Activated B cell treated with CpG ODN at 0.5 μM for 24 hours (primary cell): ENCODE measurements around the gene PHC2. TPM values are rescaled to one million over a fixed set of nuclear protein-coding genes. Genes with fewer than 3 reads are reported as not detected.

Source experiments
- ATAC-seq: fragments of 200-7000 bp; cut with Tn5 transposase; one replicate; pipeline ENCODE4 v1.10.0; 2021; ENCODE audit warnings: low read depth, mild to moderate bottlenecking, moderate library complexity
- CTCF ChIA-PET: fragments of 350-600 bp; sonication (Branson Sonifier 250); formaldehyde crosslinking; loops from one replicate; lab custom pipeline; 2021; ENCODE audit warnings: antibody characterized with exemption; lab: Charles Lee
- POLR2A ChIA-PET: fragments of 350-600 bp; sonication (Branson Sonifier 250); formaldehyde crosslinking; loops from one replicate; lab custom pipeline; 2021; ENCODE audit warnings: antibody characterized with exemption; lab: Charles Lee
- DNase-seq: peaks from one replicate; pipeline ENCODE4 v3.0.0; 2022
- H3K27ac Mint-ChIP-seq: one replicate; pipeline ENCODE4 v1.8.0; 2020; ENCODE audit warnings: mixed read lengths
- H3K27me3 Mint-ChIP-seq: one replicate; pipeline ENCODE4 v1.8.0; 2021; ENCODE audit warnings: mixed read lengths
- H3K36me3 Mint-ChIP-seq: one replicate; pipeline ENCODE4 v1.8.0; 2021; ENCODE audit warnings: low read depth, mixed read lengths
- H3K4me1 Mint-ChIP-seq: one replicate; pipeline ENCODE4 v1.8.0; 2021; ENCODE audit warnings: mixed read lengths
- H3K4me3 Mint-ChIP-seq: one replicate; pipeline ENCODE4 v1.8.0; 2020; ENCODE audit warnings: mild to moderate bottlenecking, mixed read lengths
- H3K9me3 Mint-ChIP-seq: one replicate; pipeline ENCODE4 v1.8.0; 2020; ENCODE audit warnings: mixed read lengths
- intact Hi-C: fragments of 100-400 bp; cut with micrococcal nuclease; formaldehyde crosslinking; loops from one replicate; pipeline ENCODE4 v1.15.1; 2024
- total RNA-seq: library from RNA; stranded (reverse); gene quantifications from 2 replicates; pipeline ENCODE4 v1.2.3, GENCODE V29; 2022
- TF ChIP-seq, protein P1 (sequence below): fragments of 200-600 bp; IDR thresholded peaks from one replicate; pipeline ENCODE4 v1.8.0; 2022; ENCODE audit warnings: antibody characterized with exemption, mild to moderate bottlenecking

Gene PHC2
- total RNA-seq, 1 donor from 2014 or later, result 16.4 TPM

DNA sequence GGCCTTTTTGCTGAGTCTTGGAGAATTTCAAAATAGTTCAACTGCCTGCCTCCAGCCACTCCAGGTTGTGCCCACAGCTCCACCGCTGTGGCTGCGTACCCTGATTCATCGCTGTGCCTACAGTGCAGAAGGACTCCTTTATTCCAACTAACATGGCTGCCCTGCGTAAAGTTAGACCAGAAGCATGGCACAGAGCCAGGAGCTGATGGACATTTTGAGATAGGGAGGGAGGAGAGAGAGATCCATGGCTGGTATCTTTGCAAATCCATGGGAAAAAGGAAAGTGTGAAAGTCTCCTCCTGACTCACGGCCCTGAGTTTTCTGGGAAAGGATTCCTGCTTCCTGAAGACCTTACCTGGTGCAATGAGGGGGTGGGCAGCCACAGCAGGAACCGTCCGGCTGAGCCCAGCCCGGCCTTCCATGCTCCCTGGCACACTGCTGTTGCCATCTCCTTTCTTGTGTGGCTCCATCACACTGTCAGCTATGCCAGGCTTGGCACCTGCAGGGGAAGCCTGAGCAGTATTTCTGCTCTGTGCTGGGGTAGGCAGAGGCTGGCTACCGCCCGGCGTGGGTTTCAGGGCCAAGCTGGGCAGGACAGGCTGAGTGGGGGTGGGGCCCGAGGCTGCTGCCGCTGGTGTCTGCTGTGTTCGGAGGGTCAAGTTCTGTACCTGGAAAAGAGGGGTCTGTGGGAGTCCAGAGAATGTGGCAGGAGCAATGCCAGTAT, 64.0 kb downstream of the PHC2 start:
- ChIA-PET POLR2A (no interaction called here), CTCF (interaction anchor here (0.8 to 6.4 kb wide), 3 partner anchors 25 to 104 kb away, joined by 3 to 57 read pairs (median 5); no protein-coding TSS in a partner anchor)
- H3K27ac Mint-ChIP-seq, result no peak overlapping the region
- H3K4me1 Mint-ChIP-seq, result no peaks in the 10 kb centered on the region
- peaks cover 8% of the 10 kb centered on the region for H3K27me3 Mint-ChIP-seq
- intact Hi-C loops, result loop anchor here (1.0 to 5.0 kb wide), 5 partner anchors 17 to 272 kb away; no protein-coding TSS in a partner anchor
- ATAC-seq (no peak), DNase-seq (no peak)
- TF ChIP-seq, protein P1, sequence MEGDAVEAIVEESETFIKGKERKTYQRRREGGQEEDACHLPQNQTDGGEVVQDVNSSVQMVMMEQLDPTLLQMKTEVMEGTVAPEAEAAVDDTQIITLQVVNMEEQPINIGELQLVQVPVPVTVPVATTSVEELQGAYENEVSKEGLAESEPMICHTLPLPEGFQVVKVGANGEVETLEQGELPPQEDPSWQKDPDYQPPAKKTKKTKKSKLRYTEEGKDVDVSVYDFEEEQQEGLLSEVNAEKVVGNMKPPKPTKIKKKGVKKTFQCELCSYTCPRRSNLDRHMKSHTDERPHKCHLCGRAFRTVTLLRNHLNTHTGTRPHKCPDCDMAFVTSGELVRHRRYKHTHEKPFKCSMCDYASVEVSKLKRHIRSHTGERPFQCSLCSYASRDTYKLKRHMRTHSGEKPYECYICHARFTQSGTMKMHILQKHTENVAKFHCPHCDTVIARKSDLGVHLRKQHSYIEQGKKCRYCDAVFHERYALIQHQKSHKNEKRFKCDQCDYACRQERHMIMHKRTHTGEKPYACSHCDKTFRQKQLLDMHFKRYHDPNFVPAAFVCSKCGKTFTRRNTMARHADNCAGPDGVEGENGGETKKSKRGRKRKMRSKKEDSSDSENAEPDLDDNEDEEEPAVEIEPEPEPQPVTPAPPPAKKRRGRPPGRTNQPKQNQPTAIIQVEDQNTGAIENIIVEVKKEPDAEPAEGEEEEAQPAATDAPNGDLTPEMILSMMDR, result no peak
- no peaks in the 10 kb centered on the region for H3K9me3 Mint-ChIP-seq
- no peaks in the 10 kb centered on the region for H3K36me3 Mint-ChIP-seq
- H3K4me3 Mint-ChIP-seq, result no peak overlapping the region

DNA sequence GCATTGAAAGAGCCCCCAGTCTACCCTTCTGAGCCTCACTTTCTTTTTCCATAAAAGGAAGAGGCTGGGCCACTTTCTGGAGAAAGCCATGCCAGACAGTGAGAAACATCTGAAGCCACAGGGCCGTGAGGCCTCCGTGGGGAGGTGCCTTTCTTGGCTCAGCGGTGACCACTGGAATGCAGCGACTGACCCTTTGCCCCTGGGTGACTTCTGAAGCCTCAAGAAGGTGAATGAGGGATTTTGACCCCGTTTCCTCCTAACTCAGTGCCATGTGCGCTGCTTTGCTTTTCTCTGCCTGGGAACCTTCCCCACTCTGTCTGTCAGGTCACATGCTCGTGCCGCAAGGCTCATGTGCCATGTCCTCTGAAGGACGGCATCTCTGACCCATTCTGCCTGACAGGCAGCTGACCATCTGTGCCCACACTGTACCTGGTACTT, 65.3 kb downstream of the PHC2 start:
- Mint-ChIP-seq H3K27ac (no peak overlapping the region), H3K9me3 (no peaks in the 10 kb centered on the region), H3K36me3 (no peaks in the 10 kb centered on the region), H3K4me1 (peaks cover 3% of the 10 kb centered on the region), H3K27me3 (peaks cover 2% of the 10 kb centered on the region), H3K4me3 (no peak overlapping the region)
- TF ChIP-seq, protein P1, result no peak
- ChIA-PET CTCF (interaction anchor here (6.4 kb wide), 1 partner anchor 69 kb away, joined by 57 read pairs; no protein-coding TSS in a partner anchor), POLR2A (no interaction called here)
- DNase-seq, result no peak
- no peak for ATAC-seq
- intact Hi-C loops, result loop anchor here (5.0 kb wide), 1 partner anchor 92 kb away; no protein-coding TSS in a partner anchor

DNA sequence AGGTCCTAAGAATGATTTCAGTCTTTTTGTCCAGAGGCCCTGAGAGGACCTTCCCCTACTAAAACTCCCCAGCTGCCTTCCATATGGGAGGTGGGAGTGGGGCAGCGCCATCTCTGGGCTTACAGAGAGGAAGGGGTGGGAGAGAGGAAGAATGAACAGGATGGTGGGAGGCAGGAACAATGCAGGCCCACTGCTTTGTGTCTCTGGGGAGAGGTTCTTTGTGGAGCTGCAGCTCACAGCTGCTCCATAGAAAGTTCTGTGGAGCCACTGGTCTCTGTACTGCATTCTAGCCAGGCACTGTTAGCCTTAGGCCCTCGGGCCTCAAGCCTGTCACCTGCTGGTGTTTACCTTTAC, 66.4 kb downstream of the PHC2 start:
- ATAC-seq (no peak), DNase-seq (no peak)
- no peak overlapping the region for H3K27ac Mint-ChIP-seq
- H3K4me3 Mint-ChIP-seq, result no peak overlapping the region
- TF ChIP-seq, protein P1, result no peak
- ChIA-PET CTCF (interaction anchor here (0.8 to 6.4 kb wide), 2 partner anchors 68 to 166 kb away, joined by 3 to 57 read pairs; no protein-coding TSS in a partner anchor), POLR2A (no interaction called here)
- intact Hi-C loops, result no loop called here
- peaks cover 3% of the 10 kb centered on the region for H3K4me1 Mint-ChIP-seq
- no peaks in the 10 kb centered on the region for H3K27me3 Mint-ChIP-seq
- H3K36me3 Mint-ChIP-seq, result no peaks in the 10 kb centered on the region
- no peaks in the 10 kb centered on the region for H3K9me3 Mint-ChIP-seq

DNA sequence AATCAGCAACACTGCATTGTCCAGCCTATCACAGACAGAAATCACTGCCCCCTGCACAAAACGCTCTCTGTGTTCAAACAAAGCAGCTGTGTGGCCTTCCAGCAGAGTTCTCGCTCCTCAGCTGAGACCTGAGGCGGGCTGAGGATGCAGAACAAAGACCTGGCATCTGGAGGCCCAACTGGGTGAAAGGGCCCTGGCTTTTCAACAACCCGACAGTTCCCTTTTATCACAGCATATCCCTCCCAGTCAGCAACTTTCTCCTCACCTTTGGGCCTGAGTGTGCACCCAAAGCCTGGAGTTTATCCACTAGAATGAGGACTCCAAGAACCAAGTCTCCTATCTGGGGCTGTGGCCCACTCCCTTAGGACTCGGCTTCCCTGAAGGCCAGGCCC, 67.4 kb downstream of the PHC2 start:
- H3K4me3 Mint-ChIP-seq, result no peak overlapping the region
- POLR2A ChIA-PET, result interaction anchor here (0.7 kb wide), 1 partner anchor 97 kb away, joined by 4 read pairs; no protein-coding TSS in a partner anchor
- no peaks in the 10 kb centered on the region for H3K9me3 Mint-ChIP-seq
- no peaks in the 10 kb centered on the region for H3K27me3 Mint-ChIP-seq
- H3K4me1 Mint-ChIP-seq, result peaks cover 3% of the 10 kb centered on the region
- intact Hi-C loops, result no loop called here
- DNase-seq (no peak), ATAC-seq (no peak)
- no peaks in the 10 kb centered on the region for H3K36me3 Mint-ChIP-seq
- H3K27ac Mint-ChIP-seq, result no peak overlapping the region
- CTCF ChIA-PET, result interaction anchor here (6.4 kb wide), 1 partner anchor 67 kb away, joined by 57 read pairs; no protein-coding TSS in a partner anchor
- TF ChIP-seq, protein P1, result no peak

DNA sequence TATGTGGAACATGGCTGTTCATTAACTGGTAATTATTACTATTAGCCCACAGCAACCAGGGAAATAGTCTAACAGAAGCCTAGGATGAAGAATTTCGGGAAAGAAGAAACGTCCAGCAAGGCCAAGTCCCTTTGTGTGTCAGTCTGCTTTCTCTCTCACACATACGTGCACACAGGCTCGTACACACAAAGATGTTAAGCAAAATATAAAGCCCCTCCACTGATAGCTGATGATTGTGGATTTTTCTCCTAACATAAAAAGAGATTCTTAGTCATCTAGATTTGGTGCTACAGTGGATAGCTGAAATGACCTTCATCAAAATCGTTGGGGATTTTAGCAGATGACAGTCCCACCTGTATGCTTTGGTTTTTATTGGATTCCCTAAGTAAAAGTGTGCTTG, 67.9 kb downstream of the PHC2 start:
- H3K27ac Mint-ChIP-seq, result no peak overlapping the region
- ChIA-PET CTCF (interaction anchor here (2.7 kb wide), 1 partner anchor 67 kb away, joined by 18 read pairs; no protein-coding TSS in a partner anchor), POLR2A (interaction anchor here (0.6 kb wide), 1 partner anchor 13 kb away, joined by 3 read pairs; no protein-coding TSS in a partner anchor)
- H3K36me3 Mint-ChIP-seq, result no peaks in the 10 kb centered on the region
- ATAC-seq (no peak), DNase-seq (no peak)
- H3K4me1 Mint-ChIP-seq, result peaks cover 3% of the 10 kb centered on the region
- no peaks in the 10 kb centered on the region for H3K9me3 Mint-ChIP-seq
- intact Hi-C loops, result no loop called here
- H3K27me3 Mint-ChIP-seq, result no peaks in the 10 kb centered on the region
- no peak overlapping the region for H3K4me3 Mint-ChIP-seq
- TF ChIP-seq, protein P1, result no peak
